Smooth muscle cell (in vitro differentiated cells): ENCODE data around the gene HOMER2. TPM values are rescaled to one million over a fixed set of nuclear protein-coding genes. Genes with fewer than 3 reads are reported as not detected.

ENCODE experiments used
- DNase-seq: peaks from one replicate; lab custom pipeline; 2025; ENCODE audit not compliant: unreplicated experiment; lab: John Stamatoyannopoulos, UW
- H2AFZ ChIP-seq: fragments of 200-600 bp; sonication (generic); 2 replicates; pipeline ENCODE4 v1.6.0; 2016; ENCODE audit warnings: antibody characterized with exemption, low read depth, mild to moderate bottlenecking
- H3F3A ChIP-seq: fragments of 200-600 bp; sonication (generic); 2 replicates; pipeline ENCODE4 v1.6.0; 2017; ENCODE audit warnings: antibody characterized with exemption, low read depth
- H3K27ac ChIP-seq: fragments of 200-600 bp; sonication (generic); 2 replicates; pipeline ENCODE4 v1.5.1; 2016; ENCODE audit warnings: low read depth, mild to moderate bottlenecking
- H3K27me3 ChIP-seq: fragments of 200-600 bp; sonication (generic); 2 replicates; pipeline ENCODE4 v1.6.1; 2016; ENCODE audit warnings: low read depth, mild to moderate bottlenecking
- H3K36me3 ChIP-seq: fragments of 200-600 bp; sonication (generic); 2 replicates; pipeline ENCODE4 v1.5.1; 2016; ENCODE audit warnings: low read depth
- H3K4me1 ChIP-seq: fragments of 200-600 bp; sonication (generic); 2 replicates; pipeline ENCODE4 v1.5.1; 2016; ENCODE audit warnings: low read depth
- H3K4me2 ChIP-seq: fragments of 200-600 bp; sonication (generic); 2 replicates; pipeline ENCODE4 v1.6.0; 2016; ENCODE audit warnings: mild to moderate bottlenecking
- H3K4me3 ChIP-seq: fragments of 200-600 bp; sonication (generic); 2 replicates; pipeline ENCODE4 v1.5.1; 2016; ENCODE audit warnings: mild to moderate bottlenecking
- H3K79me2 ChIP-seq: fragments of 200-600 bp; sonication (generic); 2 replicates; pipeline ENCODE4 v1.6.0; 2016; ENCODE audit warnings: low read depth, mild to moderate bottlenecking
- H3K9ac ChIP-seq: fragments of 200-600 bp; sonication (generic); 2 replicates; pipeline ENCODE4 v1.6.0; 2016; ENCODE audit warnings: low read depth
- H3K9me3 ChIP-seq: fragments of 200-600 bp; sonication (generic); replicated peaks from 2 replicates; pipeline ENCODE4 v1.5.1; 2016; ENCODE audit warnings: low read depth
- H4K20me1 ChIP-seq: fragments of 200-600 bp; sonication (generic); 2 replicates; pipeline ENCODE4 v1.6.0; 2016; ENCODE audit warnings: low read depth
- CTCF ChIP-seq: fragments of 200-600 bp; sonication (generic); IDR thresholded peaks from 2 replicates; pipeline ENCODE4 v1.5.1; 2017; ENCODE audit warnings: borderline replicate concordance, mild to moderate bottlenecking, antibody characterized with exemption; ENCODE audit not compliant: insufficient read depth, poor library complexity, severe bottlenecking
- WGBS: methylation state at CpG from one replicate; pipeline ENCODE4 v1.1.7; 2016; ENCODE audit warnings: low lambda C conversion rate; 5-methylcytosine and 5-hydroxymethylcytosine counted together
- polyA plus RNA-seq: library from polyadenylated mRNA; unstranded; fragments of >200 nt; fragmentation: Nextera tagmentation; extraction: Ambion mirVana; gene quantifications from 2 replicates; pipeline ENCODE4 v1.2.1, GENCODE V29; 2016
- total RNA-seq: library from RNA; depleted of rRNA; stranded (reverse); fragments of >200 nt; gene quantifications from 2 replicates; pipeline ENCODE4 v1.2.3, GENCODE V29; 2014

HOMER2 gene
- total and polyA plus RNA-seq, 2 experiments from 2014 or later: 3.1 to 18.8 TPM

GRCh38 chr15:82892573-82892972, 59.9 kb downstream of the HOMER2 start:
- Histone ChIP-seq H3K9me3 (no peaks in the 10 kb centered on the region), H2AFZ (no peak overlapping the region), H3K9ac (no peak overlapping the region), H3K4me1 (peaks cover 10% of the 10 kb centered on the region), H4K20me1 (no peaks in the 10 kb centered on the region), H3K4me3 (no peak overlapping the region), H3K27me3 (no peaks in the 10 kb centered on the region), H3K27ac (no peak overlapping the region), H3K4me2 (no peak overlapping the region), H3K36me3 (no peaks in the 10 kb centered on the region), H3F3A (no peaks in the 10 kb centered on the region), H3K79me2 (no peaks in the 10 kb centered on the region)
- 90% methylated on average over 9 of the region's 9 CpGs for WGBS
- TF ChIP-seq CTCF: no peak
- no peak for DNase-seq

DNA sequence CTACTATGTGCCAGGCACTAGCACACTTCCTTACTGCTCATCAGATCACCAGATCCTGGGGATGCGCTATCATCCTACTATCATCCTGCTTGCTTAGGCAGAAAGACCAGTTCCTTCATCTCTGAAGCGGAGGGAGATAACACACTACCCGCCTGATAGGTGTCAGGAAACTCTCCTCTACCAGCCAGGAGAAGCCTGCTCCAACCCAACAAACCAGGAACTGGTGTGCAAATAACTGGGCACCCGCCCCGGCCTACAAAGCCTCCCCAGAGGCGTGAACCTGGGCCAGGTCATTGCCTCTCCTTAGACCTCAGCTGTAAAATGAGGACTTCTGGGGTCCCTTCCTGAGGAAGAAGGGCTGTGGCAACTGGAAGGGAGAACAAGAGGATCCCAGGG, 61.5 kb downstream of the HOMER2 start:
- no peak overlapping the region for H3K27ac ChIP-seq
- H2AFZ ChIP-seq: no peak overlapping the region
- no peak overlapping the region for H3K4me2 ChIP-seq
- H3K4me1 ChIP-seq: peaks cover 10% of the 10 kb centered on the region
- no peaks in the 10 kb centered on the region for H3K36me3 ChIP-seq
- H3F3A ChIP-seq: no peaks in the 10 kb centered on the region
- no peaks in the 10 kb centered on the region for H3K27me3 ChIP-seq
- no peaks in the 10 kb centered on the region for H3K79me2 ChIP-seq
- no peaks in the 10 kb centered on the region for H3K9me3 ChIP-seq
- no peak for TF ChIP-seq CTCF
- no peak overlapping the region for H3K4me3 ChIP-seq
- H3K9ac ChIP-seq: no peak overlapping the region
- no peaks in the 10 kb centered on the region for H4K20me1 ChIP-seq
- WGBS: 95% methylated on average over 6 of the region's 6 CpGs
- no peak for DNase-seq

DNA sequence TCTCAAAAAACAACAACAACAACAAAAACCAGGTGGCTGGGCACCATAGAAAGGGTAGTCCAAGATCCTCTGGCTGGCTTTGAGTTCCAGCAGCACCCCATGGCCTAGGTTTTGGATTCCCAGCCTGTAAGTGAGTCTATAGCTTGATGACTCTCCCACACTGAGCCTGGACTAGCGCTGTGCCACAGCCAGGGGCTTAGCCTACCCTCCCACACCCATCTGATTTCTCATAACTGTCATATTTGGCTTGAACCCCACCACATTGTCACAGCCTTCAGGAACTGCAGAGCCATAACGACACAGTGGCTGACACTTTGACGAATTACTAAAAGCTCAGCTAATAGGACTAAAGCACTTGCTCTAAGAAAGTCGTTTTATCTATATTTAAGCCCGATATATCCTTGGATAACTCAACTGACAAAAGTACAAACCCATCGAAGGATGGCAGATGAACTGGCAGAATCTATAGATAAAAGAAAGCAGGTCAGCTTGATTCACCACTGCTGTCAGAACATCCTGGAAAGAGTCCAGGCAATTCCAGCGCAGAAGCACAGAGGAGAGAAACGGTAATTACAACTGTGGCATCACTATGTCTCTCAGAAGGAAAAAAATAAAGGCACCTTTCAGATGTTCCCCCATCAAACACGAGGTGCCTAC, 62.1 kb downstream of the HOMER2 start:
- Histone ChIP-seq H3K4me3 (no peak overlapping the region), H3K4me2 (no peak overlapping the region), H4K20me1 (no peaks in the 10 kb centered on the region), H3K4me1 (peaks cover 9% of the 10 kb centered on the region), H3K9ac (no peak overlapping the region), H3K79me2 (no peaks in the 10 kb centered on the region), H2AFZ (no peak overlapping the region), H3K27me3 (no peaks in the 10 kb centered on the region), H3F3A (no peaks in the 10 kb centered on the region), H3K36me3 (no peaks in the 10 kb centered on the region), H3K27ac (no peak overlapping the region), H3K9me3 (no peaks in the 10 kb centered on the region)
- no peak for TF ChIP-seq CTCF
- no peak for DNase-seq
- WGBS: 80% methylated on average over 9 of the region's 9 CpGs

- 81% methylated on average over 5 of the region's 5 CpGs for WGBS
- no peak overlapping the region for H3K4me2 ChIP-seq
Measured at GRCh38 chr15:82882273-82882928, 70.1 kb downstream of the HOMER2 start.

More at GRCh38 chr15:82882273-82882928, 70.1 kb downstream of the HOMER2 start:
- H3K36me3 ChIP-seq: no peaks in the 10 kb centered on the region
- H3K79me2 ChIP-seq: no peaks in the 10 kb centered on the region
- TF ChIP-seq CTCF: no peak
- H4K20me1 ChIP-seq: no peaks in the 10 kb centered on the region
- H3K27me3 ChIP-seq: no peaks in the 10 kb centered on the region
- no peaks in the 10 kb centered on the region for H3K4me1 ChIP-seq
- no peak for DNase-seq
- H3F3A ChIP-seq: no peaks in the 10 kb centered on the region
- H3K9me3 ChIP-seq: no peaks in the 10 kb centered on the region
- no peak overlapping the region for H3K4me3 ChIP-seq
- H3K27ac ChIP-seq: no peak overlapping the region
- H3K9ac ChIP-seq: no peak overlapping the region
- no peak overlapping the region for H2AFZ ChIP-seq
